NCI-H187 (cell line): ENCODE measurements around the gene GCNT3.
"Not testable (repeated sequence)": the region's sequence is repeated elsewhere in the genome, so short reads cannot be mapped to it uniquely, and the experiment has no call there.

ENCODE experiments used
- DNase-seq, 2 experiments: peaks; one replicate each; lab custom pipeline; 2025; lab: John Stamatoyannopoulos, UW

Gene GCNT3

DNA sequence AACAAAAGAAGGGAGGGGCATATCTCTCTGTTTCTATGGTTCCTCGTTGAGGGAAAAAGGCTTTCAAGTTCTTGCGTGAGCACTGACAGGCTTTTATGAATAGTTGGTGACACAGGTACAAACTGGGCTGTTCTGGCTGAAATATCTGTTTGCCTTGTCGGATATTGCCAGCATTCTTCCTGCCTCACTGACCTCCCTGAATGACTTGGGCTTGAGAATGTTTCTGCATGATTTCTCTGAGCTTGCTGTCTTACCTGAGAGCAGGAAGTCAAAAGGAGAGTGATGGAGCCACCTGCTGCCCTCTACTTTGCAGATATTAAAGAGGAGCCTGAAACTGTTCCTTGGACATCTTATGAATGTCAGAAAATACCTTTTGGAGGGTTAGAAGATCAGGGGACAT lies 4.8 kb downstream of the GCNT3 start:
- no peak for DNase-seq

- no peak for DNase-seq
Observed at GRCh38 chr15:59618406-59618805, 6.8 kb downstream of the GCNT3 start.

DNA sequence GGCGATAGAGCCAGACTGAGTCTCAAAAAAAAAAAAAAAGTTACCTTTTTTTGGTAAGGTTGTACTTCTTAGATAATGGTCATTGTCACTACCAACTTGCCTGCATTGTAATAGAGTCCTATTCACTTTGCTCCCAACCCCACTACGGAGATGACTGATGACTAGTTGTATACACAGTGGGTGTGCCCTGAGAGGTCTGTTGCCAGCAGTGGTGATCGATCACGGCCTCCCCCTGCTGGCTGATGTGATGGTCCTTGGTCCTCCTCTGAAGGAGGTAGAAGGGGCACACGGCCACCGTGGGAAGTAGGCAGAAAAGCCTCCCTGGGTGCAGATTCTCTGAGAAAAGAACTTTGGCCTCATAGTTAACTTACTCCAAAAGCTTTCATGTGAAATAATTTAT lies 10.7 kb downstream of the GCNT3 start:
- DNase-seq = no peak

- no peak for DNase-seq
Observed at GRCh38 chr15:59632714-59633113, 21.1 kb downstream of the GCNT3 start.

GRCh38 chr15:59636184-59636583 lies 24.6 kb downstream of the GCNT3 start:
- no peak for DNase-seq

DNA sequence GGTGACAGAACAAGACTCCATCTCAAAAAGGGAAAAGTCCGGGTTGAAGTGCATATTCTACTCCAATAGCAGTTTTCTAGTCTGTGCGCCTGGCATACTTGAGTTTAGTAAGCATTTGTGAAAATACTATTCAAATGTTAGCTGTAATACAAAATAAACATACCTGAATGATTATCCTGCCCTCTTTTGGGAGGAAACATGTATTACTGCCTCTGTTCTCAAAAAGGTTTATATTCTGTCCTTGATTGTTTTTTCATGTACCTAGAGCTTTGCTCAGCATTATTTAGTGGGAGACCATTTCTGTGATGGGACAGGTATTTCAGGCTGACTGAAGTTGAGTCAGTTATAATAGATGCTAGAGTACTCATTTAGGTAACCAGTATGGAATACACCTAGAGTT lies 25.9 kb downstream of the GCNT3 start:
- DNase-seq = not testable (repeated sequence)

GRCh38 chr15:59642351-59642750 lies 30.8 kb downstream of the GCNT3 start:
- DNase-seq = no peak

DNA sequence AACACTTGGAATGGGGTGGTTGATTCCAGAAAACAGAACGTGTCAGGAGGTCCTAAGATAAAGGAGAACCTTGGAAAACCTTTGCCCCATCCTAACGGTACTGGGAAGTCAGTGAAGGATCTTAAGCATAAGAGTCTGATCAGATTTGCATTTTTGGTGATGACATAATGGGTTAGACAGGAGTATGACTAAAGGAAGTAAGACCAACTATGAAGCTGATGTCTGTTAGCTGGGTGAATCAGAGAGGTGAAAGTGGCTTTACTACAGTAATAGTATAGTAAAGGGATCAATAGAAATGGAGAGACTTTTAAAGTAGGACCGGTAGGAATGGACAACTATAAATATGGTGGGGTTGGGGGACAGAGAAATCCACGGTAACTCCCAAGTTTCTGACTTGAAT lies 33.2 kb downstream of the GCNT3 start:
- no peak for DNase-seq

GRCh38 chr15:59645812-59646211 lies 34.2 kb downstream of the GCNT3 start:
- DNase-seq = not testable (repeated sequence)

GRCh38 chr15:59646277-59646676 lies 34.7 kb downstream of the GCNT3 start:
- no peak for DNase-seq

GRCh38 chr15:59647085-59647484 lies 35.5 kb downstream of the GCNT3 start:
- DNase-seq = no peak

GRCh38 chr15:59649603-59650002 lies 38.0 kb downstream of the GCNT3 start:
- DNase-seq = no peak

DNA sequence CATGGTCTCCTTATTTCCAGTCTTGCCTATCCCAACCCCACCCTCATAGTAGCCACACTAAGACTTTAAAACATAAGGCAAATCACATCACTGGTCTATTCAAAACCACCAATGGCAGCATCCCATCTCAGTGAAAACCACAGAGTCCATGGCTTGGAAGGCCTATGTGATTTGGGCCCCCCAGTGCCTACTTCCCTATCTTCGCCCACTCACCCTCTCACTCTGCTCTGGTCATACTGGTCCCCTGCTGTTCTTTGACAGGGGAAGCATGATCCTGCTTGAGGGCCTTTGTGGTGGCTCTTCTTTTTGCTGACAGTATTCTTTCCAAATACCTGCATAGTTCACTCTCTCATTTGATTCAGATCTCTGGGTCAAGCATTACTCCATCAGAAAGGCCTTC lies 42.5 kb downstream of the GCNT3 start:
- no peak for DNase-seq

DNA sequence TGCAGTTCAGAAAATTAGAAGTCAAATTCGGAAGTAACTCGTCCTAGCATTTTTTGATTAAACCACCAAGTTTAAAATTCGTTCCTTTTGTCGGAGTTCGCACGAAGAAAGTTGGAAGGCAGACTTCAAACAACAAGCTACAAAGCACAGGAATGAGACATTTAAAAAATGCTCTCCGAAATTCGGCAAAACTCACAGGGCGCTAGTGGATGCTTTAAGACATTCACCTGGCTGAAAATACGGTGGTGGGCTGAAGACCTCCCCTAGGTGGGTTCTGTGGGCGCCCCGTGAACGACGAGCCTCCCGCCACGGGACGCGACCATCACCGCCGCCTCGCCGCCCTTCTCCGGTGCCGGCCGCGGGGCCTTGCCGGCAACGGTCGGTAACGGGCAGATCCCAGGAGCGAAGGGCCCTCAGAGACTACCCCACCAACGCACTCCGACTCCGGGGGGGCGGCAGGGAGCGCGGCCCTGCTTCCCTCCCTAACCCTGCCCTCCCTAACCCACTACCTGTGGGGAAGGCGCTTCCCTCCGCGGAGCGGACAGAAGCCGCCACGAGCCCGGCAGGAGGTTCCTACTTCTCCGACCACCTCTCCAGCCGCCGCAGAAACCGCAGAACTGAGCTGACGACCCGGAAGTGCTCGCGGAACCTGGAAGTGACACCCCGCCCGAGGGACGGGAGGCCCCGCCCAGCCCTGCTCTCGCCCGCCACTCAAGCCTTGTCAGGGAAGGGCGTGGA lies 45.5 kb downstream of the GCNT3 start, which contains the start of gene GTF2A2:
TSS of gene GTF2A2 (minus strand) at position 619 of the 738 bp plus-strand sequence. CDS start 5,238 bp downstream, outside the sequence.
- DNase-seq = peak; percentile 77 to 87

- no peak for DNase-seq
Observed at GRCh38 chr15:59657635-59658125, 46.1 kb downstream of the GCNT3 start.

DNA sequence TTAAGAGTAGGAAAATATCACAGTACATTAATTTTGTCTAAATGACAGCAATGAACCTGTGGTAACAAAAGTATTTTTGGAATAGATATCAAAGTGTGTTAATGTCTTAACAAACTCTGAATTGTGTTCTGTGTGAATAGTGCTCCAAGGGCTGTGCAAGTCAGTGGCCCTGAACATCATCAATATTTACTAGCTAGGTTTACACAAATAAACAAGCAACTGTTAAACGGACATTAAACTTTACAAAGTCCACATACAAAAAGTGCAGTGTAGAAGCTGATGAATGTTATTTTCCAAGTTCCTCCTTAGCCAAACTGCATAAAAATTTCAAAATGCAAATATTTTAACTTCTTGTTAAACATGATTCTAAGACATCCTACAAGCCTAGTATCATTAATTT lies 47.8 kb downstream of the GCNT3 start:
- no peak for DNase-seq

- no peak for DNase-seq
Observed at GRCh38 chr15:59662260-59662659, 50.7 kb downstream of the GCNT3 start.

DNA sequence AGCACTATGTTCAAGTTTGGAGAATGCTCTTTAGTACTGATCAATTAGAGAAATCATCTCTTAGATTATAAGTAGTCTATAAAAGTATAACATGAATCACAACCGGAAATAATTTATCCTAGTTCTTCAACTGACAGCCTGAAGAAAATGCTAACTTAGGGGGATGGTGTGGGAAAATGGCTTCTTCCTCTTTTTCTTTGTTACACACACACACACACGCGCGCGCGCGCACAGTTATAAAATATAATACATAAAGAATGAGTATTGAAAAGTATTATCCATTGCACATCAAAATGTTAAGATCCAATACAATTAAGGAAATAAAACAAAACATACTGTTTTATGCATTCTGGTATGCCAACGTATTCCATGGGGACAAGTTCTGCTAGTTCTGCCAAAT lies 57.0 kb downstream of the GCNT3 start:
- DNase-seq = no peak
